ENCODE data around the gene POR.
"Not testable (repeated sequence)": the region's sequence is repeated elsewhere in the genome, so short reads cannot be mapped to it uniquely, and the experiment has no call there.

POR gene

GRCh38 chr7:75992083-75992755 lies 77.3 kb downstream of the POR start:
- ATAC-seq (no peak), DNase-seq (no peak)

GRCh38 chr7:75993689-75994387 lies 78.9 kb downstream of the POR start:
- DNase-seq (no peak), ATAC-seq (no peak)

GRCh38 chr7:75994388-75995051 lies 79.6 kb downstream of the POR start, which contains the start of gene TMEM120A:
Gene TMEM120A (minus strand): TSS chr7:75994595. CDS start chr7:75994570, 25 bp downstream.
- DNase-seq (peak; percentile 98), ATAC-seq (peak; percentile 98)

- ATAC-seq: no peak
- DNase-seq: no peak
Measured at GRCh38 chr7:75995052-75995471, 80.1 kb downstream of the POR start.

- ATAC-seq: no peak
- DNase-seq: no peak
Measured at GRCh38 chr7:75995996-75996395, 81.0 kb downstream of the POR start.

GRCh38 chr7:75996476-75996875 lies 81.5 kb downstream of the POR start:
- ATAC-seq (no peak), DNase-seq (no peak)

GRCh38 chr7:75998038-75998437 lies 83.1 kb downstream of the POR start:
- DNase-seq (no peak), ATAC-seq (no peak)

GRCh38 chr7:76000566-76000965 lies 85.6 kb downstream of the POR start:
- ATAC-seq: no peak
- DNase-seq: no peak

- no peak for DNase-seq
Measured at GRCh38 chr7:76002139-76002538, 87.2 kb downstream of the POR start.

GRCh38 chr7:76002822-76003221 lies 87.9 kb downstream of the POR start:
- DNase-seq (no peak), ATAC-seq (no peak)

More at GRCh38 chr7:76002139-76002538, 87.2 kb downstream of the POR start:
- ATAC-seq: no peak

- DNase-seq (no peak), ATAC-seq (no peak)
Measured at GRCh38 chr7:76003351-76003750, 88.4 kb downstream of the POR start.

GRCh38 chr7:76005004-76005403 lies 90.0 kb downstream of the POR start:
- DNase-seq, ATAC-seq: not testable (repeated sequence)

- DNase-seq: peak; percentile 56
- ATAC-seq: peak; percentile 80
Measured at GRCh38 chr7:76008156-76008687, 93.3 kb downstream of the POR start.

GRCh38 chr7:76009672-76010600 lies 95.0 kb downstream of the POR start:
- DNase-seq: no peak
- no peak for ATAC-seq

- DNase-seq (no peak), ATAC-seq (no peak)
Measured at GRCh38 chr7:76011442-76011861, 96.5 kb downstream of the POR start.

GRCh38 chr7:76016191-76016947 lies 101.4 kb downstream of the POR start:
- DNase-seq (no peak), ATAC-seq (no peak)

GRCh38 chr7:76018520-76018919 lies 103.6 kb downstream of the POR start:
- not testable (repeated sequence) for ATAC-seq

GRCh38 chr7:76020031-76020714 lies 105.2 kb downstream of the POR start:
- DNase-seq: peak; percentile 76
- peak; percentile 66 for ATAC-seq

More at GRCh38 chr7:76018520-76018919, 103.6 kb downstream of the POR start:
- not testable (repeated sequence) for DNase-seq

GRCh38 chr7:76022026-76022780 lies 107.2 kb downstream of the POR start:
- DNase-seq: no peak
- ATAC-seq: no peak
